Measurements from ENCODE around the gene ARID2. TPM values are rescaled to one million over a fixed set of nuclear protein-coding genes. Genes with fewer than 3 reads are reported as not detected.

ARID2 gene
- total RNA-seq, 1 experiment from 2014 or later, result 15.4 TPM

GRCh38 chr12:45756666-45757065 is 27.2 kb downstream of the ARID2 start:
- no peaks in the 10 kb centered on the region for H3F3A ChIP-seq (ENCODE audit: low read length, unreplicated experiment)
- H3K79me2 ChIP-seq (ENCODE audit: low read length), result peaks cover 16% of the 10 kb centered on the region
- intact Hi-C loops (cut with micrococcal nuclease), result no loop called here
- no peaks in the 10 kb centered on the region for H4K20me1 ChIP-seq (ENCODE audit: low read length)
- no peaks in the 10 kb centered on the region for H3K9me3 ChIP-seq (ENCODE audit: low read length)
- CTCF ChIA-PET, result no interaction called here
- no peaks in the 10 kb centered on the region for H3K36me3 ChIP-seq (ENCODE audit: low read depth, low read length)
- ATAC-seq (no peak), DNase-seq (no peak)
- no peak overlapping the region for H2AFZ ChIP-seq (ENCODE audit: low read length)
- H3K27me3 ChIP-seq (ENCODE audit: low read length), result no peaks in the 10 kb centered on the region
- H3K4me3 ChIP-seq (ENCODE audit: low read length), result no peak overlapping the region
- no peak overlapping the region for H3K27ac ChIP-seq (ENCODE audit: low read length)
- no peak overlapping the region for H3K9ac ChIP-seq (ENCODE audit: low read length)
- H3K4me2 ChIP-seq (ENCODE audit: low read length), result no peak overlapping the region
- TF ChIP-seq CTCF (conservative IDR thresholded peaks at IDR 0.05; ENCODE audit: low read depth, low read length) (no peak), EZH2 (IDR thresholded peaks at IDR 0.05; ENCODE audit: low read length, unreplicated experiment) (no peak), EZH2phosphoT487 (IDR thresholded peaks at IDR 0.05; ENCODE audit: borderline replicate concordance, low read length) (no peak)
- H3K9me2 ChIP-seq (replicated peaks; ENCODE audit: low read length), result no peaks in the 10 kb centered on the region
- 0 out of 2 replicates have a peak, but pooled peaks cover 5% of the 10 kb centered on the region for H3K4me1 ChIP-seq (ENCODE audit: insufficient read depth, low read length)
- no TSS peak for BruUV-seq (replicated peaks)
- POLR2A ChIA-PET (ENCODE audit: unreplicated experiment), result no interaction called here

- Histone ChIP-seq H2AFZ (ENCODE audit: low read length) (no peak overlapping the region), H3K4me3 (ENCODE audit: low read length) (no peak overlapping the region), H3K27ac (ENCODE audit: low read length) (no peak overlapping the region), H3F3A (ENCODE audit: low read length, unreplicated experiment) (no peaks in the 10 kb centered on the region), H3K9ac (ENCODE audit: low read length) (no peak overlapping the region), H3K4me2 (ENCODE audit: low read length) (no peak overlapping the region), H3K9me2 (replicated peaks; ENCODE audit: low read length) (no peaks in the 10 kb centered on the region), H3K4me1 (ENCODE audit: insufficient read depth, low read length) (0 out of 2 replicates have a peak, but pooled peaks cover 5% of the 10 kb centered on the region), H3K79me2 (ENCODE audit: low read length) (peaks cover 15% of the 10 kb centered on the region), H3K27me3 (ENCODE audit: low read length) (no peaks in the 10 kb centered on the region), H4K20me1 (ENCODE audit: low read length) (0 out of 2 replicates have a peak, but pooled peaks cover 2% of the 10 kb centered on the region), H3K9me3 (ENCODE audit: low read length) (no peaks in the 10 kb centered on the region), H3K36me3 (ENCODE audit: low read depth, low read length) (no peaks in the 10 kb centered on the region)
- ChIA-PET POLR2A (ENCODE audit: unreplicated experiment) (no interaction called here), CTCF (no interaction called here)
- DNase-seq (no peak), ATAC-seq (no peak)
- TF ChIP-seq CTCF (conservative IDR thresholded peaks at IDR 0.05; ENCODE audit: low read depth, low read length) (no peak), EZH2 (IDR thresholded peaks at IDR 0.05; ENCODE audit: low read length, unreplicated experiment) (no peak), EZH2phosphoT487 (IDR thresholded peaks at IDR 0.05; ENCODE audit: borderline replicate concordance, low read length) (no peak)
- intact Hi-C loops (cut with micrococcal nuclease), result no loop called here
- no TSS peak for BruUV-seq (replicated peaks)
These were observed 27.7 kb downstream of the ARID2 start for GRCh38 chr12:45757172-45757571.

- Histone ChIP-seq H3K4me3 (ENCODE audit: low read length) (no peak overlapping the region), H2AFZ (ENCODE audit: low read length) (no peak overlapping the region), H3F3A (ENCODE audit: low read length, unreplicated experiment) (no peaks in the 10 kb centered on the region), H3K27me3 (ENCODE audit: low read length) (no peaks in the 10 kb centered on the region), H3K9ac (ENCODE audit: low read length) (no peak overlapping the region), H3K9me2 (replicated peaks; ENCODE audit: low read length) (no peaks in the 10 kb centered on the region), H3K79me2 (ENCODE audit: low read length) (peaks cover 29% of the 10 kb centered on the region), H3K4me1 (ENCODE audit: insufficient read depth, low read length) (no peaks in the 10 kb centered on the region), H4K20me1 (ENCODE audit: low read length) (peaks cover 7% of the 10 kb centered on the region), H3K27ac (ENCODE audit: low read length) (no peak overlapping the region), H3K9me3 (ENCODE audit: low read length) (no peaks in the 10 kb centered on the region), H3K36me3 (ENCODE audit: low read depth, low read length) (no peaks in the 10 kb centered on the region), H3K4me2 (ENCODE audit: low read length) (no peak overlapping the region)
- no peak for ATAC-seq
- intact Hi-C loops (cut with micrococcal nuclease), result no loop called here
- CTCF ChIA-PET, result no interaction called here
- POLR2A ChIA-PET (ENCODE audit: unreplicated experiment), result interaction anchor here (0.7 kb wide), 1 partner anchor 12 kb away, joined by 3 read pairs; no protein-coding TSS in a partner anchor
- DNase-seq, result no peak
- TF ChIP-seq EZH2phosphoT487 (IDR thresholded peaks at IDR 0.05; ENCODE audit: borderline replicate concordance, low read length) (no peak), CTCF (conservative IDR thresholded peaks at IDR 0.05; ENCODE audit: low read depth, low read length) (no peak), EZH2 (IDR thresholded peaks at IDR 0.05; ENCODE audit: low read length, unreplicated experiment) (no peak)
- no TSS peak for BruUV-seq (replicated peaks)
These were observed 30.8 kb downstream of the ARID2 start for GRCh38 chr12:45760333-45760732.

All from PC-3 (cell line).